Measurements from ENCODE around the gene GPR141. TPM values are rescaled to one million over a fixed set of nuclear protein-coding genes. Genes with fewer than 3 reads are reported as not detected.

Gene GPR141
- total and polyA plus RNA-seq, 9 of the 15 experiments (the other 6 are each of a cell fraction or from before 2014, with no cell fraction given), result not detected

GRCh38 chr7:37672926-37673325, 10.6 kb upstream of the GPR141 start:
- POLR2A ChIA-PET, result no interaction called here
- no peak overlapping the region for H3K27ac ChIP-seq (ENCODE audit: extremely low read depth, low read depth, low read length)
- BruUV-seq (replicated peaks), result no TSS peak
- DNase-seq (ENCODE audit: extremely low read depth in 1 of 4, low spot score in 3 of 4), result no peak
- no peak for FAIRE-seq
- H3K9ac ChIP-seq (ENCODE audit: insufficient read depth in 1 of 2, low read depth in 2 of 2, low read length in 2 of 2), result no peak overlapping the region
- H3K79me2 ChIP-seq (ENCODE audit: control insufficient read depth, insufficient read depth, low read length), result no peaks in the 10 kb centered on the region
- ATAC-seq, result no peak
- no peaks in the 10 kb centered on the region for H4K20me1 ChIP-seq (replicated peaks; ENCODE audit: control insufficient read depth, insufficient read depth, low read length)
- CTCF ChIA-PET (ENCODE audit: low intra/inter-chr PET ratio), result no interaction called here
- WGBS (ENCODE audit: insufficient coverage, low coverage, missing lambda C conversion rate), result 0% methylated on average over 3 of the region's 3 CpGs
- no peaks in the 10 kb centered on the region for H3K9me3 ChIP-seq (replicated peaks; ENCODE audit: control insufficient read depth, insufficient read depth, low read depth, low read length)
- no peaks in the 10 kb centered on the region for H3K4me1 ChIP-seq (replicated peaks in 1 of 2; ENCODE audit: control insufficient read depth in 2 of 2, insufficient read depth in 2 of 2, low read length in 2 of 2)
- H3K4me2 ChIP-seq (ENCODE audit: insufficient read depth, low read length), result no peak overlapping the region
- no peaks in the 10 kb centered on the region for H3K27me3 ChIP-seq (ENCODE audit: control insufficient read depth in 2 of 2, insufficient read depth in 2 of 2, low read length in 2 of 2)
- intact Hi-C loops (cut with micrococcal nuclease) (no loop called here), in situ Hi-C loops (cut with MboI) (no loop called here)
- H2AFZ ChIP-seq (ENCODE audit: low read depth, low read length), result no peak overlapping the region
- no peaks in the 10 kb centered on the region for H3K9me1 ChIP-seq (ENCODE audit: control insufficient read depth, insufficient read depth, low read length)
- H3K36me3 ChIP-seq (ENCODE audit: control insufficient read depth, insufficient read depth, low read length), result no peaks in the 10 kb centered on the region
- no peak overlapping the region for H3K4me3 ChIP-seq
- TF ChIP-seq HDAC3 (IDR thresholded peaks at IDR 0.05; ENCODE audit: borderline replicate concordance, partially characterized antibody) (no peak), HEY1 (CRISPR knock-in tag; IDR thresholded peaks at IDR 0.05; ENCODE audit: borderline replicate concordance) (no peak), EP300 (IDR thresholded peaks at IDR 0.05; ENCODE audit: low read length) (no peak), HOMEZ (CRISPR knock-in tag; IDR thresholded peaks at IDR 0.05) (no peak), ZNF280A (IDR thresholded peaks at IDR 0.05; ENCODE audit: low read depth, partially characterized antibody) (no peak), SLC30A9 (CRISPR knock-in tag; IDR thresholded peaks at IDR 0.05) (no peak), HNRNPL (IDR thresholded peaks at IDR 0.05; ENCODE audit: low read depth, low read length) (no peak), MEF2A (IDR thresholded peaks at IDR 0.05; ENCODE audit: control insufficient read depth, low read depth, low read length) (no peak), ATF1 (CRISPR knock-in tag; IDR thresholded peaks at IDR 0.05) (no peak), ATF1 (tag; IDR thresholded peaks at IDR 0.05) (no peak)
- TF ChIP-seq, protein P1, sequence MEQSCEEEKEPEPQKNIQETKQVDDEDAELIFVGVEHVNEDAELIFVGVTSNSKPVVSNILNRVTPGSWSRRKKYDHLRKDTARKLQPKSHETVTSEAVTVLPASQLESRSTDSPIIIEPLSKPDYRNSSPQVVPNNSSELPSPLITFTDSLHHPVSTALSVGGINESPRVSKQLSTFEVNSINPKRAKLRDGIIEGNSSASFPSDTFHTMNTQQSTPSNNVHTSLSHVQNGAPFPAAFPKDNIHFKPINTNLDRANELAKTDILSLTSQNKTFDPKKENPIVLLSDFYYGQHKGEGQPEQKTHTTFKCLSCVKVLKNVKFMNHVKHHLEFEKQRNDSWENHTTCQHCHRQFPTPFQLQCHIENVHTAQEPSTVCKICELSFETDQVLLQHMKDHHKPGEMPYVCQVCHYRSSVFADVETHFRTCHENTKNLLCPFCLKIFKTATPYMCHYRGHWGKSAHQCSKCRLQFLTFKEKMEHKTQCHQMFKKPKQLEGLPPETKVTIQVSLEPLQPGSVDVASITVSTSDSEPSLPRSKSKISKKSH (CRISPR knock-in tag; IDR thresholded peaks at IDR 0.05), result no peak
- TF ChIP-seq, protein P2, sequence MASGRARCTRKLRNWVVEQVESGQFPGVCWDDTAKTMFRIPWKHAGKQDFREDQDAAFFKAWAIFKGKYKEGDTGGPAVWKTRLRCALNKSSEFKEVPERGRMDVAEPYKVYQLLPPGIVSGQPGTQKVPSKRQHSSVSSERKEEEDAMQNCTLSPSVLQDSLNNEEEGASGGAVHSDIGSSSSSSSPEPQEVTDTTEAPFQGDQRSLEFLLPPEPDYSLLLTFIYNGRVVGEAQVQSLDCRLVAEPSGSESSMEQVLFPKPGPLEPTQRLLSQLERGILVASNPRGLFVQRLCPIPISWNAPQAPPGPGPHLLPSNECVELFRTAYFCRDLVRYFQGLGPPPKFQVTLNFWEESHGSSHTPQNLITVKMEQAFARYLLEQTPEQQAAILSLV (tag; IDR thresholded peaks at IDR 0.05), result no peak
- TF ChIP-seq, protein P3, sequence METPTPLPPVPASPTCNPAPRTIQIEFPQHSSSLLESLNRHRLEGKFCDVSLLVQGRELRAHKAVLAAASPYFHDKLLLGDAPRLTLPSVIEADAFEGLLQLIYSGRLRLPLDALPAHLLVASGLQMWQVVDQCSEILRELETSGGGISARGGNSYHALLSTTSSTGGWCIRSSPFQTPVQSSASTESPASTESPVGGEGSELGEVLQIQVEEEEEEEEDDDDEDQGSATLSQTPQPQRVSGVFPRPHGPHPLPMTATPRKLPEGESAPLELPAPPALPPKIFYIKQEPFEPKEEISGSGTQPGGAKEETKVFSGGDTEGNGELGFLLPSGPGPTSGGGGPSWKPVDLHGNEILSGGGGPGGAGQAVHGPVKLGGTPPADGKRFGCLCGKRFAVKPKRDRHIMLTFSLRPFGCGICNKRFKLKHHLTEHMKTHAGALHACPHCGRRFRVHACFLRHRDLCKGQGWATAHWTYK (CRISPR knock-in tag; IDR thresholded peaks at IDR 0.05), result no peak
- TF ChIP-seq, protein P4, sequence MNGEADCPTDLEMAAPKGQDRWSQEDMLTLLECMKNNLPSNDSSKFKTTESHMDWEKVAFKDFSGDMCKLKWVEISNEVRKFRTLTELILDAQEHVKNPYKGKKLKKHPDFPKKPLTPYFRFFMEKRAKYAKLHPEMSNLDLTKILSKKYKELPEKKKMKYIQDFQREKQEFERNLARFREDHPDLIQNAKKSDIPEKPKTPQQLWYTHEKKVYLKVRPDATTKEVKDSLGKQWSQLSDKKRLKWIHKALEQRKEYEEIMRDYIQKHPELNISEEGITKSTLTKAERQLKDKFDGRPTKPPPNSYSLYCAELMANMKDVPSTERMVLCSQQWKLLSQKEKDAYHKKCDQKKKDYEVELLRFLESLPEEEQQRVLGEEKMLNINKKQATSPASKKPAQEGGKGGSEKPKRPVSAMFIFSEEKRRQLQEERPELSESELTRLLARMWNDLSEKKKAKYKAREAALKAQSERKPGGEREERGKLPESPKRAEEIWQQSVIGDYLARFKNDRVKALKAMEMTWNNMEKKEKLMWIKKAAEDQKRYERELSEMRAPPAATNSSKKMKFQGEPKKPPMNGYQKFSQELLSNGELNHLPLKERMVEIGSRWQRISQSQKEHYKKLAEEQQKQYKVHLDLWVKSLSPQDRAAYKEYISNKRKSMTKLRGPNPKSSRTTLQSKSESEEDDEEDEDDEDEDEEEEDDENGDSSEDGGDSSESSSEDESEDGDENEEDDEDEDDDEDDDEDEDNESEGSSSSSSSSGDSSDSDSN (IDR thresholded peaks at IDR 0.05; ENCODE audit: borderline replicate concordance in 1 of 2, low read depth in 2 of 2, low read length in 2 of 2), result no peak

Measured in K562 (cell line).